CD4-positive, alpha-beta T cell treated with Interleukin-10 for 1 hour (primary cell): Measurements from ENCODE around the gene BRI3.

ENCODE experiments used
- DNase-seq: peaks from one replicate; pipeline ENCODE4 v3.0.0-alpha.2; 2020

BRI3 gene

GRCh38 chr7:98252425-98253054 lies 28.9 kb upstream of the BRI3 start:
- no peak for DNase-seq

DNA sequence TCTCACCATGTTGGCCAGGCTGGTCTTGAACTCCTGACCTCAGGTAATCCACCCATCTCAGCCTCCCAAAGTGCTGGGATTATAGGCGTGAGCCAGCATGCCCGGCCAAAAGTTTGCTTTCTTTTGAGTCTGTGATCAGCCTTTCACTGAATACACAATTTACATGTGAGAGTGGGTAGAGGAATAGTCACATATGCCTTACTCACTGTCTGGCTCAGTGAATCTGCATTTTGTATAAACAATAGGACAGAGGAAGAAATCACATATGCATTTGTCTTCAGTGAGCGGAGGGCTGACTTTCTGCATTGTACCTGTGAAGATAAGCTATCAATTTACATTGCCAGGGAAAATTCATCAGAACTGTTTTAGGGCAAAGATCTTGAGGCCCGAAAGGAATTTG lies 27.0 kb upstream of the BRI3 start:
- DNase-seq: no peak

- DNase-seq: peak; percentile 43
These were observed 26.4 kb upstream of the BRI3 start for GRCh38 chr7:98254951-98255610.

- no peak for DNase-seq
These were observed 25.1 kb upstream of the BRI3 start for GRCh38 chr7:98256431-98256830.

GRCh38 chr7:98257701-98258100 lies 23.8 kb upstream of the BRI3 start:
- no peak for DNase-seq

DNA sequence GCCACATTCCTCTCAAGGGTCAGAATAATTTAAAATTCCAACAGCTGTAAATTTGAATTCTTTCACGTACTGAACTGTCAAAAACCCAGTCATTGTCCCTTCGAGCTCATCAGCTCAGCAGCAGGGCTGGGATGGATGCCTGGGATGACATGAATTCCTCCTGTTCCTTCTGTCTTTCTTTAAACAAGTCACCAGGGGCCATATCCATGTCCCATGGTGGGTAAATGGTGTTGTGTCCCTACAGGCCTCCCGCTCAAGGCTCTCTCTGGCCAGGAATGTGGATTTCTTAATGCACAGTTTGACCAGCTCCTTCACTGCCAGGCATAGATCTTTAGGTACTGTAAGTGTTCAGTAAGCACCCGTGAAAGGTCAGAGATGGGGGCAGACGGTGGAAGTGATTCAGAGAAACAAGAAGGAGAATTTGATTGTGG lies 15.6 kb upstream of the BRI3 start:
- no peak for DNase-seq

GRCh38 chr7:98266840-98267239 lies 14.6 kb upstream of the BRI3 start:
- no peak for DNase-seq

DNA sequence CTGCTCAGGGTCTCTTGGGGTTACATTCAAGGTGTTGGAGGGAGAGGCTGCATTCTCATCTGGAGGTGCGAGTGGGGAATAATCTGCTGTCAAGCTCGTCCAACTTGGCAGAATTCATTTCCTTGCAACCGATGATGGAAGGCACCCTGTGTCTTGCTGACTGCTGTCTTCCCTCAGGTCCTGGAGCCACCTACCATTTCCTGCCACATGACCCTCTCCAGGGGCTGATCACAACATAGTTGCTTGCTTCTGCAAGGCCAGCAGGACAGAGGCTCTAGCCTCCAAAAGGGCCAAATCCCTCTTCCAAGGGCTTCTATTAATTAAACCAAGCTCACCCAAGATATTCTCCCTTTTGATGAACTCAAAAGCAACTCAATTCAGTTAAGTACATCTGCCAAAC lies 14.2 kb upstream of the BRI3 start:
- no peak for DNase-seq

DNA sequence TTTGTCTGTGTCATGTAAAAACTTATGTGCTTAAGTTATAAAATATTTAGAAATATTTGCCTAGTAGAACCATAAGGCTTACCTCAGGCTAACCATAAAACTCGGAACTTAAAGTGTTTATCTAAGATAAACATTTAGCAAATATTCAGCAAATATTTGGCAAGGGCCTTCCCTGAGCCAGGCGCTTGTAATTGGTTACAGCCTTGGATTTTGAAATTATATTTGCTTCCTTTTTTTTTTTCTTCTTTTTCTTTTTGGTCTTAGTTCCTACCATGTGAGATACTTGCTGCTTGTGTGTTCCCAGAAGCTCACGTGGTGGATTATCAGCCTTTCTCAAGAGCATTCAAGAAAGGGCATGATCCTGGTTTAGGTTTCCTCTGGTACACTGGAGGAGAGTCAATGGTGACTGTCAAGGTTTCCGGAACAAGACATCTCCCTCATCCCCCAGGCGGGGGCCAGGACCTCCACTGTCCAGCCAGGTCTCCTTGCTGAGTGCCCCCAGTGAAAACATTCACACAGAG lies 5.2 kb upstream of the BRI3 start:
- no peak for DNase-seq

GRCh38 chr7:98278408-98278807 lies 3.1 kb upstream of the BRI3 start:
- no peak for DNase-seq

- no peak for DNase-seq
These were observed 2.5 kb upstream of the BRI3 start for GRCh38 chr7:98278936-98279335.

GRCh38 chr7:98280296-98280695 lies 1.2 kb upstream of the BRI3 start:
- DNase-seq: no peak

DNA sequence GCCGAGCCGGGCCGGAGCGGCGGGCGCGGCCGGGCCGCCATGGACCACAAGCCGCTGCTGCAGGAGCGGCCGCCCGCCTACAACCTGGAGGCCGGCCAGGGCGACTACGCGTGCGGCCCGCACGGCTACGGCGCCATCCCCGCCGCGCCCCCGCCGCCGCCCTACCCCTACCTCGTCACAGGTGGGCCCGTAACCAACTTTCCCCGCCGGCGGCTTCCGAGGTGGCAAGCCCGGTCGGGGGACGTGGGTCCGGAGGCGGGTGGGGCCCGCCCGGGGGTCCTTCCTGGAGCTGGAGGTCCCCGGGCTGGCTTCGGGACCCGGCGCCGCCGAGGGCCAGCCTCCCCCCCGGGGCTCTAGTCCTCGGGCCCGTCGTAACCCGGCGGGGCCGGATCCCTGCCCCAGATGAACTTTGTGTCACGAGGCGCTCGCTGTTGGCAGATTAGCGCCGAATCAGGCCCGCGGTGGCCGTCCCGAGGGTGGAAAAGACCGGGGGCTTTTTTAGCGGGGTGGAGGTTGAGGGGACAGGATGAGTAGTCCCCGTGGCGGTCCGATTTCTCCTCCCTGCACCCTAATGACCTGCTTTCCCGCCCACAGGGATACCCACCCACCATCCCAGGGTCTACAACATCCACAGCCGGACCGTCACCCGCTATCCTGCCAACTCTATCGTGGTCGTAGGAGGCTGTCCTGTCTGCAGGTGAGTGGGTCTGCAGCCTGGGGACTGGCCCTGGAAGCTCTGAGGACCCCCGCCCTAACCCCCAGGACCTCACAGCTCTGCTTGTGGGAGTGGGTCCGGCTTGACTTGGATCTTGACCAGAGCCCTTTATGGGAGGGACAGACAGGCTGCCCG lies 496 bp downstream of the BRI3 start:
- DNase-seq: no peak

GRCh38 chr7:98282703-98283102 lies 1.2 kb downstream of the BRI3 start:
- no peak for DNase-seq

DNA sequence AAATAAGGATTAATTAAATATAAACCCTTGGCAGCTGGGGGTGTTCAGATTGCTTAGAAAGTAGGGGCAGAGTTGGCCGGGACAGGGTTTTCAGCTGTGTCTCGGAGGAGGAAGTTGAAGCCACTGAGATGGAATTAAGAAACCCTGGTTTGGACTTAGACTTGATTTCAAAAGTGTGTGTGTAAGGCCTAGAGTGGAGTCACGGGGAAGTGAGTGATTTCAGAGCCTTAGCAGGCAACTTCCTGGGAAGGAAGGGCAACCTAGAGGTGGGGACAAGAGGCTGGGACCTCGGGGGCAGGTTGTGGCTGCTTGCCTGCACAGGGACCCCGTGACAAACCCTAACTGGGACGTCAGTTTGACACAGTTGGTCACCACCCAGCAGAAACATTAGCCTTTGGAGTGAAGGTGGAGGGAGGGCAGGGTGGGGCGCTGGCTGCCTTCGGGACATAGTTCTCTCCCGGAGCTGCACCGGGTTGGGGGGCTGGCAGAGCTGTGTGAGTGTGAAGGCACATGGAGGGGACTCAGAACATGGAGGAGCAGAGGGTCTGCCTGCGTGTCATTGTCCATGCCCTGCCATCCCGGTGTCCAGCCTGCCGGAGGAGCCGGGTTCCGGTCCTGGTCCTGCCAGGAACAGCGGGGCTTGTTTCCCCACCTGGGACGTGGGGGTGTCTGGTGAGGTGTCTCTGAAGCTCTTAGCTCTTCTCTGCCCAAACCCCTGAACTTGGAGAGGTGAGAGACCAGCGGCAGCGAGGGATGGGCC lies 1.8 kb downstream of the BRI3 start:
- no peak for DNase-seq

DNA sequence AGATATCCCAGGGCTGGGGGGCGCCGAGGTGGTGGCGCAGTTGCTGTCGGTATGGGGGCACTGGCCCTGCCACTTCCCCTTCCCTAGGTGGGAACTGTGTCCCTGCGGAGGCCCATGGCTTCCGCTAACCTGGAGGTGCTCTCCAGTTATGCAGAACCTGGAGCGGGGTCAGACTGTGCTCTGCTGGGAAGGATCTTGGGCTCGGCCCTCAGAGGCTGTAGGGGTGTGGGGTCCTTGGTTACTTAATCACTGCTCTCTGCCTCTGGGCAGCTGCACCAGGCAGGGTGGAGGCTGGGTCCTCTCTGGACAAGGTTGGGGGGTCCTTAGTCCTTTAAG lies 2.4 kb downstream of the BRI3 start:
- no peak for DNase-seq

GRCh38 chr7:98284335-98285036 lies 3.0 kb downstream of the BRI3 start:
- DNase-seq: no peak

DNA sequence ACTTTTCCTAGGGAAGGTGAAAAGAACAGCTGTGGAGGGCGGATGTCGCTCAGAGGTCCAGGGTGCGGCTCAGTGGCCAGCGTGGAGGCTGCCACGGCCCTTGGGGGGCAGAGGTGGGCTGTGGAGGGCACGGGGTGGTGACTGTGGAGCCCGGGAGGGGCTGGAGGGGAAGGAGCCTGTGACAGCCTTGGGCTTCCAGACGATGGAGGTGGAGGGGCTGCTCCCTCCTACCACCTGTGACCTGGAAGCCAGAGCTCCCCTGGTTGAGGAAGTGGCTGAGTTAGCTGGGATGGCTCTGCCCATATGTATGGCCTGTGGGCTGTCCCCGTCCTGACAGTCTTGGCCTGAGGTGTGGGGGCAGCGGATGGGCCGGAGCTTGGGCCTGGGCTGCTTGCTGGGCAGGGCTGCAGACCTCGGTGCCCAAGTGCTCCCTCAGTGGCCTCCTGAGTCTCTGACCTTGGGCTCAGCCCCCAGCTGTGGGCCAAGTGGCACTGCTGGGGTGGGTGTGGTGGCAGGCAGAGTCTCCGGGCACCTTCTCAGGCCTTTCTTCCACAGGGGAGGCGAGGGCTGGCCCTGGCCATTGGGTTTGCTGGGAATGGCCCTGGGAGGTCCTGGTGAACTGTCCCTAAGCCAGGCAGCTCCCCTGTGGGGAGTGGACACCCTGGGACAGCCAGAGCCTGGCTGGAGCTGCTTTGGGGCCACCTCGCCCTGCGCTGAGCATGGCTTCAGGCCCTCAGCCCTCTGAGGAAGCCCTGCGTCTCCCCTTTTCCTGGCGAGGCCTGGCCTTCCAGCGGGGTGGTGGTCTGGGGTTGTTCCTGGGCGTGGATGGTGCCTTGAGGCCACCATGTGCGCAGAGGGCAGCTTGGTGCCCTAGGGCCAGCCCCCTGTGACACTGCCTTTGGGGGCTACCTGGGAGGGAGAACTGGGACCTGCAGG lies 3.9 kb downstream of the BRI3 start:
- no peak for DNase-seq

DNA sequence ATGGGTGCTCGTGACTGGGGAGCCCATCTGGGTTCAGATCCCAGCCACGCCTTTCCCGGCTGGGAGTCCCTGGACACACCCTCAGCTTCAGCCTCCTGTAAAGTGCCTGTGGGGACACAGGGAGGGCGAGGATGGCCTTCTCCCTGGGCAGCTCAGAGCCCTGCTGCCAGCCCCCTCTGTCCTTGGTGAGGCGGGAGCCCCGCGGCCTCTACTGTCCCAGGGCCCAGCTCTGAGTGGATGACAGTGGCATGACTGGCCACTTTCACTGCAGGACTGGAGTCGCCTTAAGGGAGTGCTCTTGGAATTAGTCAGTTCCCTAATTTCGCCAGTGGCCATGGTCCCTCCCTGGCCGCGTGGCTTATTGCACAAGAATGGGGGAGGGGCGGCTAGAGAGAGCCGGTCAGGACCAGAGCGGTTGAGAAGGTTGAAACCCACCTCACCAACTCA lies 4.6 kb downstream of the BRI3 start:
- DNase-seq: no peak

DNA sequence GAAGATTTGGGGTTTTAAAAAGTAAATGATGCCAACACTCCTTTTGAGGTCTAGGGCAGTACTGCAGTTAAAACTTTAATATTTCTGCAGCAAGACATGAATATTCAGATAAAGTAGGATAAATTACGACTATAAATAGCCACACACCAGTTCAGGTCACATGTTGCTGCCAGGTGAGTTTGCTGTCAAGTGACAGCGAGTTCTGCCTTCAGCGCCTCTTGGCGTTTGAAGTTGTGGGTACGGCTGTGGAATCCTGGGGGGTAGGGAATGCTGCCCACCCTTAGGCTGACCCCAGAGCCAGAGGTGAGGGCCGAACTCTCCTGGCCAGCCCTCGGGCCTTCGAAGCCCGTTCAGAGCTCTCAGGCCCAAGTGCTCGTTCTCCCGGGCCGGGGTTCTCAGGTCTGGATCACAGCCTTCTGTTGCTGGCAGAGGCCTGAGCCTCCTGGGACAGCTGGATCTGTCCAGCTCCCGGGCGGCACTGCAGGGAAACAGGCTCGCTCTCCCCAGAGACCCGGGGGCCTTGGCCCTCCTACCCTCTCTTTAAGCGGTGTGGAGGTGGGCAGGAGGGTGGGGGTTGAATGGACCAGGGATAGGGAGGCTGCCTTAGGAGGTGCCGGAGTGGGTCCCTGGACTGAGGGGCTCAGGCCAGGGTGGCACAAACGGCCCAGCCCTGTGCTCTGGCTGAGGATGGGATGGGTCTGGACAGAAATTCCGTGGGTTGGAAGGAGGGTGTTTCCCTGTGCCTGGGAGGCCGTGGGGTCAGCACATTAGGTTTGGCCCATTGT lies 5.4 kb downstream of the BRI3 start:
- DNase-seq: no peak
